GM19467 (cell line): ENCODE data around the gene MYMK.

Experiments
- ATAC-seq: cut with Tn5 transposase; IDR thresholded peaks from one replicate; pipeline ENCODE4 v1.9.1; 2021; ENCODE audit warnings: mild to moderate bottlenecking, moderate library complexity; ENCODE audit not compliant: unreplicated experiment

MYMK gene

GRCh38 chr9:133470988-133471387, 53.8 kb downstream of the MYMK start:
- no peak for ATAC-seq

GRCh38 chr9:133470427-133470924, 54.3 kb downstream of the MYMK start:
- no peak for ATAC-seq

- ATAC-seq, result no peak
Observed at GRCh38 chr9:133468777-133469421, 55.9 kb downstream of the MYMK start.

- no peak for ATAC-seq
Observed at GRCh38 chr9:133468374-133468773, 56.4 kb downstream of the MYMK start.

GRCh38 chr9:133467101-133467500, 57.7 kb downstream of the MYMK start:
- no peak for ATAC-seq

GRCh38 chr9:133465984-133466383, 58.8 kb downstream of the MYMK start:
- no peak for ATAC-seq

GRCh38 chr9:133464638-133465037, 60.1 kb downstream of the MYMK start:
- ATAC-seq, result no peak
